TTC549 (cell line): Measurements from ENCODE around the gene OR2B2.

ENCODE experiments used
- FAIRE-seq: peaks from 2 replicates; lab custom pipeline; 2012; peaks lifted over from hg19 to GRCh38; lab: Jason Lieb, UNC

The OR2B2 gene

DNA sequence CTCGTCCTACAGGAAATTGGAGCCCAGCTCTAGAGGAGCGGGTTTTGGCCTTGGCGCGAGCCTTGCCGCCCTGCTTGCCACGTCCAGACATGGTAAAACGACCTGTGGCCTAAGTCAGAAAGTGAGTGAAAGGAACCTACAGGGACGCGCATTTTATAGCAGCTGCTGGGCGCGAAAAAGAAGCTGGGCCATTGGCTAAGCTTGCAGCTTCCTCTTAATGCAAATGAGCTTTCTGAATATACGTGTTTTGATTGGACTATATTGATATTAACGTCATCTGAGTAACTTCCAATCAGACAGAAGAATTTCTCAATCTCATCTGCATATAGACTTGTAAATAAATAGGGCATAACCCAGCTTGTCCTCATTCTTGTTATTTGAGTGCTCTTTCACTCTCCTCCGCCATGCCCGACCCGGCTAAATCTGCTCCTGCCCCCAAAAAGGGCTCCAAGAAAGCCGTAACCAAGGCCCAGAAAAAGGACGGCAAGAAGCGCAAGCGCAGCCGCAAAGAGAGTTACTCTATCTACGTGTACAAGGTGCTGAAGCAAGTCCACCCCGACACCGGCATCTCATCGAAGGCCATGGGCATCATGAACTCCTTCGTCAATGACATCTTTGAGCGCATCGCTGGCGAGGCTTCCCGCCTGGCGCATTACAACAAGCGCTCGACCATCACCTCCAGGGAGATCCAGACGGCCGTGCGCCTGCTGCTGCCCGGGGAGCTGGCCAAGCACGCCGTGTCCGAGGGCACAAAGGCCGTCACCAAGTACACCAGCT, 18.9 kb downstream of the OR2B2 start:
- FAIRE-seq: peak; percentile 96

DNA sequence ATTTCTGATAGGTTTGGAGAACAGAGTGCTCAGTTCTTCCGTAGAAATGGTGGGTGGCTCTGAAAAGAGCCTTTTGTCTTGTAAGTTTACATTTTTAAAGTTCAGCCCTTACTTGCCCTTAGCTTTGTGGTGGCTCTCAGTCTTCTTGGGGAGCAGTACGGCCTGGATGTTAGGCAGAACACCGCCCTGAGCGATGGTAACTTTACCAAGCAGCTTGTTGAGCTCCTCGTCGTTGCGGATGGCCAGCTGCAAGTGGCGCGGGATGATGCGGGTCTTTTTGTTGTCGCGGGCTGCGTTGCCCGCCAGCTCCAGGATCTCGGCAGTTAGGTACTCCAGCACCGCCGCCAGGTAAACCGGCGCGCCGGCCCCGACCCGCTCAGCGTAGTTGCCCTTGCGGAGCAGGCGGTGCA, 19.5 kb downstream of the OR2B2 start:
- no peak for FAIRE-seq

DNA sequence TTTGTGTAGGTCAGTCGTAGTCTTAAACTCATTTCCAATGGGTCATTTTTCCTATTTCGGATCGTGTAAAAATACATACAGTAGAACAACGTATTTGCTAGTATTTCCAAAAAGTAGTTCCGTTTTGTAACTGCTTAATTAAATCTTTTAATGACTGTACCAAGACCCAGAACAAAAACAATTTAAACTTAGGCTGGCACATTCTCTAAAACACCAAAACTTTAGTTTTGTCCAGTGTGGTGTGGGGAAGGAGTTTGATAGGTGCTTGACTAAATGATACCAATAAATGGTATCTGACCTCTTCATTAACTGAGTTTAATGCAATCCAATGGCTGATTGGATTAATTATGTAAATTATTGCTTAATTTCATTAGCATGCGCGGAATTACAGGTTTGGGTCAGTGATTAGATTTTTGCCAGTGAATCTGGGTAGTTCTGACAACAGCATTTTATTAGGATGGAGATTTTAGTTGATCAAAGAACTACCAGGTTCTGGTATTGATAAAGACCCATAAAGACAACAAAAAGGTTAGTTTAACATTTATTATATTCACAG, 20.8 kb downstream of the OR2B2 start:
- FAIRE-seq: no peak

DNA sequence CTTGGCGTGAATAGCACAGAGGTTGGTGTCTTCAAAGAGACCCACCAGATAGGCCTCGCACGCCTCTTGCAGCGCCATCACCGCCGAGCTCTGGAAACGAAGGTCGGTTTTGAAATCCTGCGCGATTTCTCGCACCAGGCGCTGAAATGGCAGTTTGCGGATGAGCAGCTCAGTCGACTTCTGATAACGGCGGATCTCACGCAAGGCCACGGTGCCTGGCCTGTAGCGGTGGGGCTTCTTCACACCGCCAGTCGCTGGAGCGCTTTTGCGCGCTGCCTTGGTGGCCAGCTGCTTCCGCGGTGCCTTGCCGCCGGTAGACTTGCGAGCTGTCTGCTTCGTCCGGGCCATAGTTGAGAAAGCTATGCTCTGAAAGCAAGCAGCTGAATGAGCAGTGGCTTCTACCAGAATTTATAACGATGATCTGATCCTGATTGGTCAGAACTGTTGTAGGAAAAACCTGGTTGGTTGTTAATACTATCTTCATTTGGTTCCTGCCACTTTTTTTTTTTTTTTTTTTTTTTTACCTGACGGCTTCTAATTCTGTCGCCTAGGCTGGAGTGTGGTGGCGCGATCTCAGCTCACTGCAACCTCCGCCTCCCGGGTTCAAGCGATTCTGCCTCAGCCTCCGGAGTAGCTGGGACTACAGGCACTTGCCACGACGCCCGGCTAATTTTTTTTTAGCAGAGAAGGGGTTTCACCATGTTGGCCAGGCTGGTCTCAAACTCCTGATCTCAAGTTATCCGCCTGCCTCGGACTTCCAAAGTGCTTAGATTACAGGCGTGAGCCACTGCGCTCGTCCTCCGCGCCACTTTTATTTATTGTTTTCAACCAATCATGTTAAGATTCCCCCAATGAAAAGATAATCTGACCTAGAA, 21.5 kb downstream of the OR2B2 start:
- FAIRE-seq: peak; percentile 92

DNA sequence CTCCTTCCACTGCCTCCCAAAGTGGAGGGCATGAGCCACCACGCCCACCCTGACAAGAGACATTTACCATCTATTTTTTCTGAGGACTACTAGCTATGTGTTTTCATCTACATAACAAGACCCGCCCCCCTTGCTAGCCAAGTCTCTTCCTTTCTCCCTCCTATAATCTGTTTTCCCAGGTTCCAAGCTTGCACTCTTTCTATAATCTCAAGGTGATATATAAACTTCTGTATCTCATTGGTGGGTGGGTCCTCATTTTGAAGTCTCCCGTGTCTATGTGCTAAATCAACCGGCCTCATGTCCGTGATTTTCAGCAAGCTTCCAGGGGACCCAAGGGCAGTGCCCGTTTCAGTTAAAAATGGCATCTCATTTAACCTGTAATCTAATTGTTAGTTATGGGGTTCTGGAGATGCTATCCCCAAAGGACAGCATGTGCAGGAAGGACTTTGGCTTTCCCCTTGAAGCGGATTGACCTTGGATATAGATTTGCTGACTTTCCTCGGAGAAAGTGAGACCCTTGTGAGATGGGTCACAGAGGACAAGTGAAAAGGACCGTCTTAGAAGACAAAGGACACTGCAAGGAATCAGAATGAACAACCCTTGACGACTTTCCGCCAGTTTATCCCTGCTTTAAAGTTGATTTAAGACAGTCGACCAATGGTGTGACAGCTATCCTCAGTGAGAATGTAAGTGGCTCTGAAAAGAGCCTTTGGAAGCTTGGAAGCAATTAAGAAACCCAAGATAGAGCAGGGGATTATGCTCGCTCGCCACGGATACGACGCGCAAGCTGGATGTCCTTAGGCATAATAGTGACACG, 22.4 kb downstream of the OR2B2 start:
- FAIRE-seq: no peak

DNA sequence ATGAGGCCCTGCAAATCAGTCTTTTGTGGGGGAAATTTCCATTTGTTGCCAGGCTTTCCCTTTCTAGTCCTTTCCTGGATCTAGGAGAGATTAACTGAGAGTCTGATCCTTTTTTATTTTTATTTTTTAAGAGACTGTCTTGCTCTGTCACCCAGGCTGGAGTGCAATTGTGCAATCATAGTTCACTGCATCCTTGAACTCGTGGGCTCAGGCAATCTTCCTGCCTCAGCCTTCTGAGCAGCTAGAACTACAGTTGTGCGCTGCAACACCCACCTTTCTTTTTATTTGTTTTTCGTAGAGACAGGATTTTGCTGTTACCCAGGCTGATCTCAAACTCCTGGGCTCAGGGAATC, 22.9 kb downstream of the OR2B2 start:
- FAIRE-seq: no peak

DNA sequence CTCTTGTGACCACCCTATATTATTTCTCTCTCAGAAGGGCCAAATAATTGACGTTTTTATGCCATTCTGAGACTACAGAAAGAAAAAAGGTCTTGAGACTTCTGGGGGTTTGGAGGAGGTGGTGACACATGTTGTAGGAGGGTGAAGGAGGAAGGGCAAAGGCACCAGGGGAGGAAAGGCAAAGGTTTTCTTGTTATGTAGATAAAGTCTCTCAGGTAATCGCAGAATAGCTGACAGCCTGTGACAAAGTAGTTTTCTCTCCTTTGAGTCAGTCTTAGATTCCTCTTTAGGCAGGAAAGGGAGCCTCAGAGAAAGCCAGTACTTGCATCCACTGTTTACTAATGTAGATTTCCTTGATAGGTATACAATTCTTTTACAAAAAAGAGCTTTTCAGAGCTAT, 23.6 kb downstream of the OR2B2 start:
- no peak for FAIRE-seq

DNA sequence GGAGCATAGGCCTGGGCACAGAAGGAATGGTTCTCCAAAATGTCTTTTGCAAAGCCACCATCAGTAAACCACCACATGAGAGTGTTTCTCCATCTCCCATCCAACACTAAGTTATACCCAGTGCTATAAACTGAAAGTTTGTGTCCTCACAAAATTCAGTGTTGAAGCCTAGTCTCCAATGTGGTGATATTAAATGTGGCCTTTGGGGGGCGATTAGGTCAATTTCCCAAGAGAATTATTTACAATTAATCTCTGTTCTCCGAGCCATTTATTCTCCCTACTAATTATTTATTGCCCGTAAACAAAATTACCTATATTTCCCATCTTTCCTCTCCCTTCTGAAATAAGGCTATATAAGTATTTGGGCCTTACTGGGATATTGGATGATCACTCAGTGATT, 26.1 kb downstream of the OR2B2 start:
- no peak for FAIRE-seq

DNA sequence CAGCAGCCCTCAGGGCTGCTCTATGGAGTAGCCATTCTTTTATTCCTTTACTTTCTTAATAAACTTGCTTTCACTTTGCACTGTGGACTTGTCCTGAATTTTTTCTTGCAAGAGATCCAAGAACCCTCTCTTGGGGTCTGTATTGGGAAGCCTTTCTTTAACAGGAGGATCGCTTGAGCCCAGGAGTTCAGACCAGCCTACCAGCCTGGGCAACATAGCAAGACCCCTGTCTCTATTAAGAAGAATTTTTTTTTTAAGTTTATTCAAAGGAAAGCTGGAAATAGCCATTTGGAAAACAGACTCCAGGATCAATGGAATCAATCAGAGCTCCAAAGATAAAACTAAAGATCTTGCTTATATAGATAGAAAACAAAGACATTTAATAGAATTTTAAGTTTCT, 29.1 kb downstream of the OR2B2 start:
- no peak for FAIRE-seq

DNA sequence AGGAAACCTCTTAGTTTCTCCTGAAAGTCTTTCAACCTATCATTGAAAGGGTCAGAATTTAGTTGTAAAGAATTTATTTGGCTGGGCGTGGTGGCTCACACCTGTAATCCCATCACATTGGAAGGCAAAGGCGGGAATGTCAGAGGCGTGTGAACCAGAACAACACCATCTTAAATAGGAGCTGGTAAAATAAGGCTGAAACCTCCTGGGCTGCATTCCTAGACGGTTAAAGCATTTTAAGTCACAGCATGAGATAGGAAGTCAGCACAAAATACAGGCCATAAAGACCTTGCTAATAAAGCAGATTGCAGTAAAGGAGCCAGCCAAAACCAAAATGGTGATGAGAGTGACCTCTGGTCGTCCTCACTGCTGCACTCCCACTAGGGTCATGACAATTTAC, 29.6 kb downstream of the OR2B2 start:
- no peak for FAIRE-seq

DNA sequence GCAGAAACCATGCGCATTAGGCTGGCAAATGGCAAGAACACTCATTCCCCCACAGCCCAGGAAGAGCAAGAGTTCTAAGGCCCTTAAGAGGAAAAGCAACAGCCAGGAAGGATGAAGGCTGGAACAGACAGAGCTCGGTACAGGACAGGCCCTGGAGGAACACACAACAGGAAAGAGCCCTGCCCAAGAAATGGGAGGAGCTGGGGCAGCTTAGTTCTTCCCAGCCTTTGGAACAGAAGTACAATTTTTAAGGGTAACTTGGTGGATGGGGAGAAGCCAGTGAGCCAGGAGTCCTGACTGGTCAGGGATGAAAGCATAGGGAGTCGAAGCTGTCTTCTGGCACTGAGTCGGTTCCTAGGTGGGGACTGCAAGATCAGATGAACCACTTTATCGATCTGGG, 32.4 kb downstream of the OR2B2 start:
- no peak for FAIRE-seq

DNA sequence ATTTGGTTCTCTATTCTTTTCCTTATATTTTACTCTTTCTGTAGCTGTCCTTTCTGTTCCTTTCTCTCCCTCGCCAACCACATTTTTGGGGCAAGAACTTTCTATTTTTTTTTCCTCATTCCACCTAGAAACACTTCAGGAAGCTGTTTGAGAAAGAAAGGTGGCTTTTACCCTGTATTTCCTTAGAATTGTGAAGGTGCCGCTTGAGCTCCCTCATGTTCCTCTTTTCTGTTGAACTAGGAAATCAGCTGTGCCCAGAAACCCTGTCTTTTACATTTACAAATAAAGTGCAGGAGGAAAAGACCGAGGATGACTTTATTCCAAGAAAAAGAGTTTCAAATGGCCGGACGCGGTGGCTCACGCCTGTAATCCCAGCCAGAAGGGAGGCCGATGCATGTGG, 38.2 kb downstream of the OR2B2 start:
- no peak for FAIRE-seq

DNA sequence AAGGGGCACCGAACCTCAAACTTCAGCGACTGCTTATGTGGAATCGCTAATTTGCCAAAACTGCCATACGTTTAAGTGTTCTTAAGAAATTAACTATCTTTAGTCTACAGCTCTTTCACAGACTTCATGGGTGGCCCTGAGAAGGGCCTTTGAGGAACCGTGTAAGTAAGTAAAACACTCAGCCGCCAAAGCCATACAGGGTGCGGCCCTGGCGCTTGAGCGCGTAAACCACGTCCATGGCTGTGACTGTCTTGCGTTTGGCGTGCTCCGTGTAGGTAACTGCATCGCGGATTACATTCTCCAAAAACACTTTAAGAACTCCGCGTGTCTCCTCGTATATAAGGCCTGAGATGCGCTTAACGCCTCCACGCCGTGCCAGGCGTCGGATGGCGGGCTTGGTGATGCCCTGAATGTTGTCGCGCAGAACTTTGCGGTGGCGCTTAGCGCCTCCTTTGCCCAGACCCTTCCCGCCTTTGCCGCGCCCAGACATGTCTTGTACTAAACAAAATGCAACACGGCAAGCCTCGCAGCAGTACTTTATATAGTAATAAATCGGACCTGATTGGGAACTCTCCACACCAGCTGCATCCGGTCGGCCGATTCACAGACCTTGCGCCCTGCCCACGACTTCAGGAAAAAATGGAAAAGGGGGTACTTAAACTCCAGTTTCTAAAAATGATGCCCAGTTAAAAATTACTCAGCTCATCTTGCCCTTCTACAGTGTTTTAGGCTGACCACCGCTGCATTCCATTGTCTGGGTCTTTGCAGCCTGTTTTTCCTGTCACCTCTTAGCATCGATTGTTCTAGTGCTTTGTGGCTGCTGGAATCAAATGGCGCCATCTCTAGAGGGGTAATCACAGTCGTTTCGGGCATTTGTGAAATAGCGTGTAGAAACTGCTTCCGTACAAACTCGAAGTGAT, 38.9 kb downstream of the OR2B2 start:
- FAIRE-seq: no peak

DNA sequence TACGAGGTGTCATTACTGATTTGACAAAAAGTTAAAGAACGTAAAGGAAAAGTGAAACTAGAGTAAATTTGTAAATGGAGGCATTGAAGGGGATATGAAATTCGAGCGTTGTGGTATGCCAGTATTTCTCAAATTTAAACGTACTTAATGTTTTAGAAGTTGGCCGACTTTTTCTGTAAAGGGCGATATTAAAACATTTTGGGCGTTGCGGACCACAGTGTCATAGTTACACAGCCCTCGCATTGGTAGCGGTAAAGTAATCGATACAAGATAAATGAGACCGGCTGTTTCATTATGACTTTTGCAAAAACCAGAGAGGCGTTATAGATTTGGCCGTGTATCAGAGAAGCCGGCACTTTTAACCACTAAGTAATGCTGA, 39.6 kb downstream of the OR2B2 start:
- FAIRE-seq: no peak

DNA sequence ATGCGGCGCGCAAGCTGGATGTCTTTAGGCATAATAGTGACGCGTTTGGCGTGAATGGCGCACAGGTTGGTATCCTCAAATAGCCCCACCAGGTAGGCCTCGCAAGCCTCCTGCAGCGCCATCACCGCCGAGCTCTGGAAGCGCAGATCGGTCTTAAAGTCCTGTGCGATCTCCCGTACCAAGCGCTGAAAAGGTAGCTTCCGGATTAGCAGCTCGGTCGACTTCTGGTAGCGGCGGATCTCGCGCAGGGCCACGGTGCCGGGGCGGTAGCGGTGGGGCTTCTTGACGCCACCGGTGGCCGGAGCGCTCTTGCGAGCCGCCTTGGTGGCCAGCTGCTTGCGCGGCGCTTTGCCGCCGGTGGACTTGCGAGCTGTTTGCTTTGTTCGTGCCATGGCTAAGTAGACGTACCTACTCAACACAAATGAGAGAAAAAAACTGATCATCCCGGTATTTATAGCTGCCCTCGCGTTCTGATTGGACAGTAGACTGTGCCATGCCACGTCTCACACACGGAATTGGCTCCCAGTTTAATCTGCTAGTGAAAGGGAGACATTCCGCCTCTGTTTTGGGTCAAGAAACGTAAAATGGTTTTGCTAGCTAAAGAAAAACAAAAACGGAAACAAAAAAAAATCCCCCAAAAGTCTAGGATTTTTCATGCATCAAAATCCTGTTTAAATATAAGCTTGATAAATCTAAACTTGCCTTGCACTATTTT, 40.1 kb downstream of the OR2B2 start:
- FAIRE-seq: no peak

DNA sequence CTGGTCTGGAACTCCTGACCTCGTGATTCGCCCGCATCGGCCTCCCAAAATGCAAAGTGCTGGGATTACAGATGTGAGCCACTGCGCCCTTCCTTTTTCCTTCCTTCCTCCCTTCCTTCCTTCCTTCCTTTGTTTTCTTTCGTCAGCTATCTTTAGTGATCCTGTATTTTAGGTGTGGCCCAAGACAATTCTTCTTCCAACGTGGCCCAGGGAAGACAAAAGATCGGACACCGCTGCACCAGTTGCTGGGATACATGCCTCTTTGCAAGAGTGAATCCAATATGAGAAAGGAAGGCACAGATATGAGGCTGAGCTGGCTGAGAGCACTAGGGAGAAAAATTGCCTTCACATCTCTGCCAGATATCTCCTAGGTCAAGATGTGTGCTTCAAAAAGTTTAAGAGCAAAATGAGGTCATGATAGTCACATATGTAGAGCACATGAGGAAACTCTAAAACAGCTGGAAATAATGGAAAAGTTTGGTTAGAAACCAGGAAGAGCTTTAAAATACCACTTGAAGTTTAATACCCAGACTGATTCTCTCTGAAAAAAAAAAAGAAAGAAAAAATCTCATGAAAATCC, 41.8 kb downstream of the OR2B2 start:
- no peak for FAIRE-seq

DNA sequence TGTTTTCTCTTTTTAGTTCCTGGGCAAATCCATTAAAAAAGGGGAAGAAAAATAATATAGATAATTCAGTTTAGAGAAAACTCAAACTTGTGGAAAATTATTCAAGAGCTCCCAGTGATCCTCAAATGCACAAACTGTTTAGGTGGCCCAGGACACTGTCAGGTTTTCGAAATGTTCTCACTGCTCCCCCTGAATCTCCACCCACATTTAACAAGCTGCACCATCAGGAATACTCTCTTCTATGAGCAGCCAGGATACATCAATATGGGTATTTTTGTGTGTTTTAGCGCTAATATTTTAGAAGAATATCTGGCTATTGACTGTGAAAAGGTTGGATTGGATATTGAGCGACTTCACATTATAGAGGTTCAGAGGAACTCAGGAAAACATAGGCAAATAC, 43.9 kb downstream of the OR2B2 start:
- FAIRE-seq: no peak

DNA sequence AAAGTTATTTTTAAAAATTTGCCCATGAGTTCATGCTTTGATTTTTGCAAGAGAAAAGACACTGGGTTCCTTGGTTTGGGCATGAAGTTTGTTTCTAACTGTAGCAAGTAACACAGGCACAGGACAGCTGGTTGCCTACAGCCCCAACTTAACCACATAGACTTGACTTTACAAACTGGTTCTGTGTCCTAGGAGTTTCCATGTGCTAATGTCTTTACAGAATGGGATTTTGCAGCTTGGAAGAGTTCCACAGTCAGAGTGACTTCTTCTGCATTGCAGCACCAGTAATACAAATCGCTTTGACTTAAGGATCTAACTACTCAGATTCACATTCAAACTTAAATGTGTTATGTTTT, 44.3 kb downstream of the OR2B2 start:
- FAIRE-seq: no peak

DNA sequence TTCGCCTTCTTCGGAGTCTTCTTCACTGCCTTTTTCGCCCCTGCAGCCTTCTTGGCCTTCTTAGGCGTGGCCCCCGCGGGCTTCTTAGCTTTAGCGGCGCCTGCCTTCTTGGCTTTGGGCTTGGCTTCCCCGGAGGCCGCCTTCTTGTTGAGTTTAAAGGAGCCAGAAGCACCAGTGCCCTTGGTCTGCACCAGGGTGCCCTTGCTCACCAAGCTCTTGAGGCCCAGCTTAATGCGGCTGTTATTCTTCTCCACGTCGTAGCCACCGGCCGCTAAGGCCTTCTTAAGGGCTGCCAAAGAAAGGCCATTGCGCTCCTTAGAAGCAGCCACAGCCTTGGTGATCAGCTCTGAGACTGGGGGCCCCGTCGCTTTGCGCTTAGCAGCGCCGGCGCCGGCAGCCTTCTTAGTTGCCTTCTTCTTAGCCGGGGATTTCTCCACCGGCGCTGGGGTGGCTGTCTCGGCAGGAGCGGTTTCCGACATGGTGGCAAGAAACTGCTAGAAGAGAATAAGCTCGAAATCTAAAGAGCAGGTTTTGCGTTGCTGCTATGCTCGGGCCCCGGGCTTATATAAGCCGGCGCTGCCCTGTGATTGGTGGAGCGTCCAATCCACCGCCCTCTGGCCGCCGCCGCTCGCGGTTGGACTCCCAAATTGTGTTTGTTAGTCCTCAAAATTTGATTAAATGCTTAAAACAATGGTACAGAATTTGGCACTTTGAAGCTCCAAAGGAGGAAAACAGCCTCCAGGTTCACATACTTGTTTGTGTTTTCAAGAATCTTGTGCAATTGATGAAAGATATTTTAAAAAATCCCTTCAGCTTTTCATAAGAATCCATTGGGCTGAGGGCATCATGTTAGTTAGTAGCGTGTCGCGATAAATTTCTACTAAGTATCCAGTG, 44.9 kb downstream of the OR2B2 start:
- FAIRE-seq: no peak
